Stimulated activated CD8-positive, alpha-beta memory T cell treated with anti-CD3 and anti-CD28 coated beads, Interleukin-15, amount 100 ng/mL, for 48 hours (primary cell): Measurements from ENCODE around the gene MMP23B.
A peak's percentile ranks its signal among the peaks of the same experiment; 100 is the strongest.
"Not testable (repeated sequence)": the region's sequence is repeated elsewhere in the genome, so short reads cannot be mapped to it uniquely, and the experiment has no call there.

Experiments used
- DNase-seq, 2 donors: peaks; one replicate each; pipeline ENCODE4 v3.0.0-alpha.2; 2020; ENCODE audit warnings: low read depth in 2 of 2

The MMP23B gene

DNA sequence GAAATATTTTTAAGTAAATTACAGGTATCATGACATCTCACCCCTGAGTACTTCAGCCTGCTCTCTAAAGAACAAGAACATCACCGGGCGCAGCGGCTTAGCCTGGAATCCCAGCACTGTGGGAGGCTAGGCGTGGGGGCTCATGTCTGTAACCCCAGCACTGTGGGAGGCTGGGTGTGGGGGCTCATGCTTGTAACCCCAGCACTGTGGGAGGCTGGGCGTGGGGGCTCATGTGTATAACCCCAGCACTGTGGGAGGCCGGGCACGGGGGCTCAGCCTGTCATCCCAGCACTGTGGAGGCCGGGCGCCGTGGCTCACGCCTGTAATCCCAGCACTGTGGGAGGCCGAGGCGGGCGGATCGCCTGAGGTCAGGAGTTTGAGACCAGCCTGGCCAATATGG lies 34.6 kb downstream of the MMP23B start:
- DNase-seq: no peak

GRCh38 chr1:1669468-1670440 lies 37.8 kb downstream of the MMP23B start:
- no peak for DNase-seq

GRCh38 chr1:1670866-1671265 lies 38.9 kb downstream of the MMP23B start:
- no peak for DNase-seq

DNA sequence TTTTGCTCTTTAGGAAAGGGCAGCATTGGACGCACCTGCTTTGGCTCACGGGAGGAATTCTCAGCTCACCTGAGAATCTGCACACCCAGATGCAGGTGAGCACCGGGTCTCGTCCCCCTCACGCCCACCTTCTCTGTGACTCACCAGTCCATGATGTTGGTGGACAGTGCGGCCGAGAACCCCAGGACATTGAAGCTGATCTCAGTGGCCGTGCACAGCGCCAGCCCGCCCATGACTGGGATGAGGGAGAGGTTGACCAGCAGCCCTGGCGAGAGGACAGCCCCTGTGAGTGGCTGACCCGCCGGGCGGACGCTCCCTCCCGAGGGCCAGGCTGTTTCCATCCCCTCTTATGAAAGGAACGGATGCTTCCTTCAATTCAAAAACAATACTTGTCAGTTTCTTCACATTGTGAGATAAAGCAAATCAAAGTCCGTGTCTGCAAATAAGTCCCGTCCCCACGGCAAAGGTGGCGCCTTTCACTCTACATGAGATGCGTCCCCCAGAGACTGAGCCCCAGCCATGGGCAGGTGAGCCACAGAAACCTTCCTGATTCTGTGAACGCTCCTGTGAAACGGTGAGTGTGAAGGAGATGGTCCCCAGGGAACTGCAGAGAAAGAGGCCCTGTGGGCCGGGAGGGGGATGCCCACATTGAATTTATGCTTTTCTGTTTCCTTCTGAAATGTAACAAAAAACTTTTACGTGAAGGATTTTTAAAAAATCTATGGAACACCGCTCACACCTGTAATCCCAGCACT lies 39.6 kb downstream of the MMP23B start:
- DNase-seq: no peak

DNA sequence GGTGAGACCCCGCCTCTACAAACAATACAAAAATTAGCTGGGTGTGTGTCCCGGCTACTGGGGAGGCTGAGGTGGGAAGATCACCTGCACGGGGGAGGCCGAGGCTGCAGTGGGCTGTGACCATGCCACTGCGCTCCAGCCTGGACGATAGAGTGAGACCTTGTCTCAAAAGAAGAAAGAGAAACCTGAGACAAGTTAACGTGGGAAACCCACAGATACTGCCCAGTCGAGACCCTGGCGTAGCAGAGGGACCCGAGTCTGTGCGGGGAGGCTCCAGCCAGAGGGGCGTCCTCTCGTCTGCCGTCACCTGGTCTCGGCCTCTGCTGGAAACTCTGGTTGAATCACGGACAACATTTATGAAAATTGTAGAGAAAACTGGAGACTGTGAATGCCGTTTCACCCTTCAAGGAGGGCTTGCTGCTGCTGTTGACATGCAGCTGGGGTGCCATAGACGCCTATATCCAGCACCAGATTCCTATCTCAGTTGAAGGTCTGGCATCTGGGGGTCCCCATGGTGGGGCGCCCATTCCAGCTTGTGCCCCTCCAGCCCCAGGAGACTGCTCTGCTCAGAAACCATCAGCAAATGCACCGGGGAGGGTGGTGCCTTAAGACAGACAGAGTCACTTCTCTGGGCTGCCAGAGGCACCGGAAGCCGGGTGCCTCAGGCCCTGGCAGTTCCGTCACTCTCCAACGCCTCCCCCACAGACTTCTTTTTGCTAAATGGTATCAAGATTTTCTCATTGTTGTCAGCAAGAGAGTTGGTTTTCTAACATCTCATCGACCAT lies 40.4 kb downstream of the MMP23B start:
- no peak for DNase-seq

DNA sequence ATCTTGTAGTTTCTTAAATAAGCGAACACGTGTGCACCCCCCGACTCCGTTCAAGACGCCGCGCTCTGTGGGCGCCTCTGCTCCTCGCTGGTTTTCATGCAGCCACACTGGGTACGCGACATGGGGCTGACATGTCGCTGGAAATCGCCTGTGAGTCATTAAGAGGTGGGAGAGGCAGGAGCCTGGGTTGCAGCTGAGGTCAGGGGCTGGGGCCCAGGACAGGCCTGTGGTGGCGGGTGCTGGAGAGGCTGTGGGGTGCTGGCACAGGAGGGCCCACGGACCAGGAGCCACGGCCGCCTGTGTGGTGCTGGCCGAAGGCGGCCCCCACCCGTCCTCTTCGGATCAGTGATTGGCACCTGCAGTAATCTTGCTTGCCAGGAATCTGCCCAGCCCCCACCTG lies 42.8 kb downstream of the MMP23B start:
- peak in 1 of 2 donors; percentile 20 for DNase-seq

- DNase-seq: not testable (repeated sequence)
Observed at GRCh38 chr1:1675218-1675617, 43.2 kb downstream of the MMP23B start.

- not testable (repeated sequence) for DNase-seq
Observed at GRCh38 chr1:1676087-1676486, 44.1 kb downstream of the MMP23B start.

GRCh38 chr1:1677718-1678580 lies 46.0 kb downstream of the MMP23B start:
- peak in 1 of 2 donors; percentile 23 for DNase-seq

DNA sequence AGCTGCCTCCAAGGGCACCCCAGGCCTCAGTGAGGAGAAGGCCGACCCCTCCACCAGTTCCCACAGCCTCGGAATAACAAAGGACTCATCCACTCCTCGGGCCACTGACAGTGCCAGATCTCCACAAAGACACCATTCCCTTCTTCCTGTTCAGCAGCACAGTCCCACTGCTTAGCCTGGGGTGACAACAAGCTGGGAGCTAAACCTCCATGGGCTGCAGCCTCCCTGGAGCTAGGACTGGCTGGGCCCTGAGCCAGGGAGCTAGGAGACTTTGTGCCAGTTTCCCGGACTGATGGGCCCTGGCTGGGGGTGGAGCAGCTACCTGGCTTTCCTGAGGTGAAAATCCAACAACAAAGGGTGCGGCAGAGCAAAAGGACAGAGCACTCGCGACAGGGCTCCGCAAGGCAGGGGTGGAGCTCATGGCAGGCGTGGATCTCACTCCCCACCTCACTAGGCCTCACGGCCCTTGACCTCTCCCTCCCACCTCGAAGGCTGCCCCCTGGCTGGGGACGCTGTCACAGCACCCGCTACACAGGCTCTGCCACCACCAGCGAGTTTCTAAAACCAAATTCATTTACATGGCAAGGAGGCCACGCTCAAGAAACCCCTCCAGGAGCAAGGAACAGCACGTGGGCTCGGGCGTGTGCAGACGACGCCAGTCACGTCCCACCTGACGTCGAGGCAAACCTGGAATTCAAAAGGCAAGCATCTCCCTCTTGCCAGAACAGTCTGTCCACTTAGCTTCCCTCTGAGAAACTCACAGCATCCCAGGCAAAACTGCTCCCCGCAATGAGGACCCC lies 46.8 kb downstream of the MMP23B start:
- peak in 1 of 2 donors; percentile 55 for DNase-seq

DNA sequence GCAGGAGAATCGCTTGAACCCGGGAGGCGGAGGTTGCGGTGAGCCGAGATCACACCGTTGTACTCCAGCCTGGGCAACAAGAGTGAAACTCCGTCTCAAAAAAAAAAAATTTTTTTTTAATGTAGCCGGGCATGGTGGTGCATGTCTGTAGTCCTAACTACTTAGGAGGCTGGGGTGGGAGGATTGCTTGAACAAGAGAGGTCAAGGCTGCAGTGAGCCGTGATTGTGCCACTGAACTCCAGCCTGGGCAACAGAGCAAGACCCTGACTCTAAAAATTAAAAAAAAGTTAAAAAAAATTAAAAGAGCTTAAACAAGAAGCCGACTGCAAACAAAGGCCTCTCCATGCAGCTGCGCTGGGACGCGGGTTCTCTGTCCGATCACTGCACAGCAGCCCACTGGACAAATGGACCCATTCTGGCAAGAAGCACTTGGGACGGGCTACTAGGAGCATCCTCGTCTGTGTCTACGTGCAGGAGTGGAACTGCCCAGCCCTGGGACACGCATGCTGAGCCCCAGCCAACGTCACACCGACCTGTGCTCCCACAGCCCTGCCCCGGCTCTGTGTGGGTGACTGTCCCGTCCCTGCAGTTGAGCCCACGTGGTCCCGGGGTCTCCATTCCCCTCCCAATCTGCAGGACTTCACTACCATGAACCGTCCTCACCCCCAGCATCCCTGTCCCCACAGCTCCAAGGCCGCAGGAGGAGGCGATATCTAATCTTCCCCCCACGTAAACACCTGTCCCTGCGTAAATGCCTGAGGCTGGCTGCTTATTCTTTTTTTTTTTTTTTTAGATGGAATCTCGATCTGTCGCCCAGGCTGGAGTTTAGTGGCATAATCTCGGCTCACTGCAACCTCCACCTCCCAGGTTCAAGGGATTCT lies 48.3 kb downstream of the MMP23B start:
- DNase-seq: no peak

- DNase-seq: no peak
Observed at GRCh38 chr1:1680912-1681273, 48.9 kb downstream of the MMP23B start.

DNA sequence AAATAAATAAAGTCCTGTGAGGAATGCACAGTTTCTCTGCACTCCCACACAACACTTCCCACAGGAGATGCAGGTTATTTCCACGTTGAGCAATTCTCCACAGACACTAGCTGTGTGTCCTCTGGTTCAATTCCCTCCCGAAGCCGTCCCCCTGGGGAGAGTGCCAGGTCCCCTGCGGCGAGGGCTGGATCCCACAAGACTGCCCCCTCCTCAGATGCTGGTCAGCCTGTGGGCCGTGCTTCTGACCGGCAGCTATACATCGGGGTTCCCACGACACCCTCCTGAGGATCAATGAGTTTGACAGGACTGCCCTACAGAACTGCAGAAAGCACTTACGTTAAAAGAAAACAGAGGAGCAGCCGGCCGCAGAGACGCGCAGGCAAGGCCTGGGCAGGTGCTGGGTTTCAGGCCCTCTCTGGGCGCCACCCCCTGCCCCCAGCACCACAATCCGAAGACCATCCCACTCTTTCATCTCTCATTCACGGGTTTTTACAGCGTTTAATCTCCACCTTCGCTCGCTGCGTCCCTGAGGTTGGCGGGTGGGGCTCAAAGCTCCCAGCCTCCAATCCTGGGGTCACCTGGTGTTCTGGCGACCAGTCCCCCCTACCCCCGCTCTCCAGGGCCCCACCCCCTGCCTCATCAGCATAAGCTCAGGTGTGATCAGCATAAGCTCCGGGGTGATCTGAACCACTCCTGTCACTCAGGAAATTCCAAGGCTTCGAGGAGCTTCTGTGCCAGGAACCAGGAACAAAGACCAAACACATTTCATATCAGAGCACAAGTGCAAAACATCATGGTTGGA lies 51.3 kb downstream of the MMP23B start:
- DNase-seq: no peak
